NCI-H1048 (cell line): ENCODE measurements around the gene MIDN.
A peak's percentile ranks its signal among the peaks of the same experiment; 100 is the strongest.

Experiments
- DNase-seq: peaks from one replicate; lab custom pipeline; 2025; lab: John Stamatoyannopoulos, UW

Gene MIDN

GRCh38 chr19:1270854-1271527 lies 22.6 kb downstream of the MIDN start:
- DNase-seq, result no peak

DNA sequence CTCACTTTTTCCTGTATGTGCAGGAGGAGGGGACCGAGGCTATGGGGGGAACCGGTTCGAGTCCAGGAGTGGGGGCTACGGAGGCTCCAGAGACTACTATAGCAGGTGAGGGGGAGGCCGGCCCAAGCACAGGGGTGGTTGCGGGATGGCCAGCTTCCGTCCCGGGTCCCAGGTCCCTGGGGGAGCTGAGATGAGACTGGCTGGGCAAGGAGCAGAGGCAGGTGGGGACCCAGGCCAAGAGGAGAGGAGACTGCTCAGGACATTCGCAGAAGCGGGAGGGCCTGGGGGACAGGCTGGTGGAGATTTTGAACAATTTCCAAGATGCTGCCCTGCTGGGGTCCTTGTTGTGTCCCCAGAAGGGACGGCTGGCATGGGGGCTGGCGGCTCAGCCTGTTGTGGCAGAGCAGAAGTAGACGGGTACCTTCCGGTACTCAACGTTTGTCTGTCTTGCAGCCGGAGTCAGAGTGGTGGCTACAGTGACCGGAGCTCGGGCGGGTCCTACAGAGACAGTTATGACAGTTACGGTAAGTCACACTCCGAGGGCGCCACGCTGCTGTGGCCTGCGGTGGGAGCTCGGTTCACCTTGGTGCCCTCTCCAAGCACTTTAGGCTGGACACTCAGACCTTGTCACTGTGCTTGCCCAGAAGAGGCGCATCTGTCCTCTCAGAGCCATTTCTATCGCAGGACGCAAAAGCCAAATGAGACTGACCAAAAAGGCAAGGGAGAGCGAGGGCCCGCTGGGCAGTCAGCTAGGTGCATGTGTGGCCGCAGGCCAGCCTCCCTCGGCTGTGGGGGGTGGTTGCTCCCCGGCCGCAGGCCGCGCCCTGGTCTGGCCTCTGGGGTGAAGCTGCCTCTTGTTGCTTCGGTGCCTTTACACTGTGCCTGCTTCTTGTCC lies 23.4 kb downstream of the MIDN start:
- no peak for DNase-seq

GRCh38 chr19:1272423-1273262 lies 24.3 kb downstream of the MIDN start:
- DNase-seq, result no peak

- no peak for DNase-seq
Observed at GRCh38 chr19:1273263-1274041, 25.1 kb downstream of the MIDN start.

GRCh38 chr19:1274081-1274851 lies 25.9 kb downstream of the MIDN start:
- DNase-seq, result no peak

DNA sequence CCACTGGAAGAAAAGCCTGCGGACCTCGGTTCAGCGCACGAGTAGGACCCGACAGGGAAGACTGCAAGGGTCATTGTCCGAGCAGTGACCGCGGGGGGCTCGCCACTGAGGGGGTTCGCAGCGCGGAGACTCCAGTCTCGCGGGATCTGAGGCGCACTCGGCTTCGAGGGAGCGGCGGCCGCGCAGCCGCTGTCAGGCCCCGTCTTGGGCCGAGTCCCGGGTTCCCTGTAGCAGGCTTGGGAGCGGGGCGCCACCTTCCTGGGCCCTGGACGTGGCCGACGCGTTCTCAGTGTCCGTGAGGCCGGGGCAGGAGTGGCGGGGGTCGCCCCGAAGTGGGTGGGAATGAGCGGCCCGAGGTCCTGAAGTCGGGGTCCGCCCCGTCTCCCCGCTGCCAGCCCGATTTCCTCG lies 26.5 kb downstream of the MIDN start:
- no peak for DNase-seq

DNA sequence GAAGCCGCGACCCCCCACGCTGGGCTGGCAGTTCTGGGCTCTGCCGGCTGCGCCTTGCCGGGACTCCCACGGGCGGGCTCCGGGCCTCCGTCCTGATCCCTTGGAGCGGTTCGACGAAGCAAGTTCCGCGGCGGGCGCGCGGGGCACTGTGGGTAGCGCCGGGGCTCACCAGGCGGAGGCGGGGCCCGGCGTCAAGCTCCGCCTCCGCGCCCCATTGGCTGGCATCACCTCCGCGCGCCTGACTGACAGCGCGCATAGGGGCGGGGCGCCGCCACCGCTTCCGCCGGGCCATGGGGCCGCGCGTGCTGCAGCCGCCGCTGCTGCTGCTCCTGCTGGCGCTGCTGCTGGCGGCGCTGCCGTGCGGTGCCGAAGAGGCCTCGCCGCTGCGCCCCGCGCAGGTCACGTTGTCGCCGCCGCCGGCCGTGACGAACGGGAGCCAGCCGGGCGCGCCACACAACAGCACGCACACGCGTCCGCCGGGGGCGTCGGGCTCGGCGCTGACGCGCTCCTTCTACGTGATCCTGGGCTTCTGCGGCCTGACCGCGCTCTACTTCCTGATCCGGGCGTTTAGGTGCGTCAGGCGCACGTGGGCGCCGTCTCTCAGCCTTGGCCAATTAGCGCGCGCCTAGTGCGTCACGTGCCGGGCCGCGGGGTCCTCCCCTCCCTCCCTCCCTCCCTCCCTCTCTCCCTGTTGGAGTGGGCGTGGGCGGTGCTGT lies 27.0 kb downstream of the MIDN start, which contains the start of gene FAM174C:
FAM174C (plus strand) TSS at position 271 of the 716 bp plus-strand sequence; CDS start at position 291, 20 bp downstream.
- DNase-seq, result peak; percentile 94

DNA sequence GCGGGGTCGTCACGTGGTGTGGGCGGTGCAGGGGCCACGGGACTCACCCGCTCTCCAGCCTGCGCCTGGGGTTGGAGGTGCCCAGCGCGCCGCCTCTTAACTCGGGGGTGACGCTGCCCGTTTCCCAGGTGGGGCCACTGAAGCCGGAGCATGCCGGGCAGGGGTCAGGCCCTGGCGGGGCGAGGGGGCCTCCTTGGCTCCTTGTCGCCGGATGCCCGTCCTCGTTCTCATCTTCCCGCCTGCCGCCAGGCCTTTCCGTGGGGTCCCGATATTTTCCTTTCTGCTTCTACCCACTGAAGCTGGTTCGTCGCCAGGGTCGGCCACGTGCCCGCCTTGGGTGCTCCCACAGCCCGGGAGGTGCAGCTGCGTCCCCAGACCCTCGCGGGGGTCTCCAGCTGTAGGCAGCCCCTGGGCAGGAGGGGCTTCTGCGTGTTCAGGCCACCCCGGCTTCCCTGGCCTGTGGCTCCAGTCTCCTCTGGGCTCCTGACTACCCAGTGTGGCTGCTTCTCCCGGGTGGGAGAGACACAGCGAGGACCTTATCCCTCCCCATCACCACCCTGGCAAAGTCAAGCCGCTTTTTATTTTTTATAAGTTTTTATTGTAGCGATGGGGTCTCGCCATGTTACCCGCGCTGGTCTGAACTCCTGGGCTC lies 27.7 kb downstream of the MIDN start:
- DNase-seq, result no peak

DNA sequence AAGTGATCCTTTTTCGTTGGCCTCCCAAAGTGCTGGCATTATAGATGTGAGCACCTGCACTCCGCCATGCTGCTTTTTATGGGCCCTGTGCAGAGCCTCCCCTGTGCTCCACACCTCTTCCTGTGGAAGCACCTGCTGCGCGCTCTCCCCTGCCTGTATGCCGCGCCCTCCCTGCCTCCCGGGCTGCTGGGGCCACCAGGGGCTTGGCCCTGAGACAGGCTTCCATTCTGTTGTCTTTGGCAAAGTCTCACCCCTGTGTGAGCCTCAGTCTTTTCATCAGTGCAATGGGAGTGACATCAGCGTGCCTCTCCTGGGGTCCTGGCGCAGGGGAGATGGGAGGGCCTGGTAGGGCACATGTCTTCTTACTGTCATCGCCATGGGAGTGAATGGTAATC lies 28.2 kb downstream of the MIDN start:
- DNase-seq, result no peak

DNA sequence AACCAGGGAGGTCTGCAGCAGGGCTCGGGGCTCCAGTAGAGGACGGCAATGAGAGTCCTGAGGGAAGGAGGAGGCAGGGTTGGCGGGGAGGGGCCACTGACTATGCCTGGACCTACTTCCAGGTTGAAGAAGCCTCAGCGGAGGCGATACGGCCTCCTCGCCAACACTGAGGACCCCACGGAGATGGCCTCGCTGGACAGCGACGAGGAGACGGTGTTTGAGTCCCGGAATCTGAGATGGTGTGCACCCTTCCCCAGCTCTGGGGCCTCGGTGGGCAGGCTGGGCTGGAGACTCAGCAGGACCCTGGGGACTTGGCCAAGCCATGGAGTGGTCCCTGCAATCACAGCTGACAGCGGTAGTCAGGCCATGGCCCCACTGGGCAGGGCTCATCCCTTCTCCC lies 28.7 kb downstream of the MIDN start:
- no peak for DNase-seq

DNA sequence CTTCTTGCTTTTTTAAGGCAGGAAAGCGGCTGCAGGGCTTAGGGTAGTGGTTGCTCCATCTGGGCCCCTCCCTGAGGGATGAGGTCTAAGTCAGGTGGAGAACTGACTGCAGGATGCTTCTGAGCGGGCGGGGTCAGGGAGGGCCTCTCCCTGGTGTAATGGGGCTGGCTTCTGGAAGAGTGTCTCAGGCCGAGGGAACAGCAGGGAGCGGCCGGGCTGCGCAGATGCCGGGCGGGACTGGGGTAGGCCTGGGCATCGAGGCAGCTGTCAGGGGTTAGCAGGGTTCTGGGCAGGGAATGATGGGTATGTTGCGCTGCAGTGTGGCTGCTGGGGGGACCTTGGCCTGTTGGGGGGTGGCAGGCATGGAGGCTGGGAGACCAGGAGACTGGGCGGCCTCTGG lies 29.7 kb downstream of the MIDN start:
- DNase-seq, result no peak

- no peak for DNase-seq
Observed at GRCh38 chr19:1278713-1279660, 30.6 kb downstream of the MIDN start.

- DNase-seq, result peak; percentile 24
Observed at GRCh38 chr19:1279782-1280341, 31.5 kb downstream of the MIDN start.

GRCh38 chr19:1280636-1281568 lies 32.5 kb downstream of the MIDN start:
- no peak for DNase-seq

DNA sequence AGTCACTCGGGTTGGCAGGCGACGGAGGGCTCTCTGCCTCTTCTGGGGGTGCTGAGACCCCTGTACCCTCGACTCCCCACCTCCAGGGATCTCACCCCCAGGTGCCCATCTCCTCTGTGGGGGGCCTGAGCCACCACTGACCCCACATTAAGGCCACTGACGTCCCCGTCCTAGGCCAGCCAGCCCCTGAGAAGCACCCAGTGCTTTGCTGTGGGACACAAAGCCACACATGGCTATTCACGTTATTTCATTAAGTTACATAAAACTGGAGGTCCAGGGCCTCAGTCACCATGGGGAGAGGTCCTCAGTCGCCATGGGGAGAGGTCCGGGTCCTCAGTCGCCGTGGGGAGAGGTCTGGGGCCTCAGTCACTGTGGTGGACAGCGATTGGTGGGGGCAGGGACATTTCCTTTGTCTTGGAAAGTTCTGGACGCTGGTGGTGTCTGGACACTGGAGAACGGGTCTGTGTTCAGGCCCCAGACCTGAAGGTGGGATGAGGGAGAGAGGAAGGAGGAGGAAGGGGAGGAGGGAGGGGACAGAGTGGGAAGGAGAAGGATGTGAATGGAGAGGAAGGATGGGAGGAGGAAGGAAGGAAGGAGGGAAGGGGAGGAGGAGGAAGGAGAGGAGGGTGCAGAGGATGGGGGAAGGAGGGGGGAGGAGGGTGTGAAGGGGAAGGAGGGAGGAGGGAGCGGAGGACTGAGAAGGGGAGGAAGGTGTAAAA lies 33.3 kb downstream of the MIDN start:
- no peak for DNase-seq

DNA sequence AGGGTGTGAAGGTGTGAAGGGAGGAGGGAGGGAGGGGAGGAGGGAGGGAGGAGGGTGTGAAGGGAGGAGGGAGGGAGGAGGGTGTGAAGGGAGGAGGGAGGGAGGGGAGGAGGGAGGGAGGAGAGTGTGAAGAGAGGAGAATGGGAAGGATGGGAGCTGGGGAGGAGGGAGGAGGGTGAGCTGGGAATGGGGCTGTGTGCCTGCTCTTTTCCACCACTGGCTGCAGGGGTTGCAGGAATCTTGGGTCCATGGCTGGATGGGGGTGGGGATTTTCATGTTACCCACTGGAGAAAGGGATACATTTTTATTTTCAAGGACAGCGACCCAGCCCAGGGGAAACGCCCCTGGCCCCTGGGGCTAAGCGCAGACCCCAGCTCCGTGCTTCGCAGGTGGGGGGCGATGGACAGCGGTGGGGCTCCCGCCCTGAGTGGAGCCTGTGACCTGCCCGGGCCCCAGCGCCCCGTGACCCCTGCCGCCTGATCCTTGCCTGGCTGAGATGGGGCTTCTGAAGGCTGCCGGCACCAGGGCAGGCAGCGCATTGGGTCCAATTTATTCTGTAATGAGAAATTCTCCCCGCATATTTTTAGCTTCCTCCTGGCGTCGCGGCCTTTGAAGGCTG lies 34.3 kb downstream of the MIDN start:
- DNase-seq, result no peak
